CD14-positive monocyte (primary cell): ENCODE measurements around the gene RMND5A. TPM values are rescaled to one million over a fixed set of nuclear protein-coding genes. Genes with fewer than 3 reads are reported as not detected.

ENCODE experiments used
- DNase-seq, 3 donors: peaks; one replicate each; pipeline ENCODE4 v3.0.0-alpha.2; 2011 to 2022
- H2AFZ ChIP-seq: 2 replicates; pipeline ENCODE4 v1.6.0; 2012; ENCODE audit warnings: mild to moderate bottlenecking, low read depth, low read length, inconsistent platforms; ENCODE audit not compliant: insufficient read depth, poor library complexity, severe bottlenecking
- H3K27ac ChIP-seq, 2 donors: 1 replicate in 1 of 2; 2 replicates in 1 of 2; pipeline ENCODE4 v1.5.1; 2012 to 2013; ENCODE audit warnings: low read length in 2 of 2, control low read depth in 1 of 2, inconsistent platforms in 1 of 2, low read depth in 1 of 2, mild to moderate bottlenecking in 1 of 2
- H3K27me3 ChIP-seq, 2 donors: one replicate each; pipeline versions ENCODE4 v1.6.0 to v1.6.1; 2011 to 2013; ENCODE audit warnings: low read length in 2 of 2; ENCODE audit not compliant: control insufficient read depth in 2 of 2, insufficient read depth in 2 of 2
- H3K36me3 ChIP-seq, 2 donors: replicated peaks in 1 of 2; 1 replicate in 1 of 2; 2 replicates in 1 of 2; pipeline versions ENCODE4 v1.5.1 to v1.6.1; 2012 to 2013; ENCODE audit warnings: low read length in 2 of 2, control low read depth in 1 of 2, inconsistent platforms in 1 of 2, mild to moderate bottlenecking in 1 of 2; ENCODE audit not compliant: insufficient read depth in 2 of 2, control insufficient read depth in 1 of 2
- H3K4me1 ChIP-seq, 2 donors: 1 replicate in 1 of 2; 2 replicates in 1 of 2; pipeline versions ENCODE4 v1.5.1 to v1.6.1; 2012 to 2013; ENCODE audit warnings: low read length in 2 of 2, control low read depth in 1 of 2, inconsistent platforms in 1 of 2, mild to moderate bottlenecking in 1 of 2, moderate library complexity in 1 of 2; ENCODE audit not compliant: insufficient read depth in 2 of 2, control insufficient read depth in 1 of 2
- H3K4me2 ChIP-seq: replicated peaks from 2 replicates; pipeline ENCODE3; 2012; ENCODE audit warnings: low read length, moderate library complexity, mild to moderate bottlenecking; ENCODE audit not compliant: poor library complexity, severe bottlenecking; ENCODE audit errors: extremely low read depth
- H3K4me3 ChIP-seq, 3 experiments: fragments of 200-600 bp in 1 of 3; sonication (generic) in 1 of 3; replicated peaks in 1 of 3; 1 replicate in 2 of 3; 2 replicates in 1 of 3; pipeline ENCODE4 v1.5.1; 2011 to 2013; ENCODE audit warnings: low read length in 3 of 3, mild to moderate bottlenecking in 3 of 3, control low read depth in 2 of 3, low read depth in 2 of 3, inconsistent platforms in 1 of 3, moderate library complexity in 1 of 3
- H3K79me2 ChIP-seq: 2 replicates; pipeline ENCODE4 v1.6.0; 2012; ENCODE audit warnings: mild to moderate bottlenecking, control low read depth, inconsistent platforms, low read length, moderate library complexity; ENCODE audit not compliant: insufficient read depth
- H3K9ac ChIP-seq: 2 replicates; pipeline ENCODE4 v1.6.0; 2017; ENCODE audit warnings: low read length, mild to moderate bottlenecking; ENCODE audit not compliant: insufficient read depth, poor library complexity, severe bottlenecking
- H3K9me3 ChIP-seq, 2 donors: replicated peaks in 1 of 2; 1 replicate in 1 of 2; 2 replicates in 1 of 2; pipeline versions ENCODE4 v1.5.1 to v1.6.1; 2012 to 2013; ENCODE audit warnings: low read length in 2 of 2, control low read depth in 1 of 2; ENCODE audit not compliant: control insufficient read depth in 1 of 2, insufficient read depth in 1 of 2
- H4K20me1 ChIP-seq: 2 replicates; pipeline ENCODE4 v1.6.0; 2012; ENCODE audit warnings: mild to moderate bottlenecking, low read length, control low read depth, moderate library complexity; ENCODE audit not compliant: insufficient read depth
- H3K27ac Mint-ChIP-seq, 7 donors: one replicate each; pipeline ENCODE4 v1.8.0; 2020; ENCODE audit warnings: mild to moderate bottlenecking in 7 of 7, mixed read lengths in 7 of 7, moderate library complexity in 6 of 7, inconsistent platforms in 2 of 7
- H3K27me3 Mint-ChIP-seq, 3 donors: one replicate each; pipeline ENCODE4 v1.8.0; 2021 to 2022; ENCODE audit warnings: low read depth in 3 of 3, mild to moderate bottlenecking in 3 of 3, mixed read lengths in 3 of 3, moderate library complexity in 3 of 3, inconsistent platforms in 1 of 3
- H3K36me3 Mint-ChIP-seq, 2 donors: one replicate each; pipeline ENCODE4 v1.8.0; 2020; ENCODE audit warnings: mixed read lengths in 2 of 2, inconsistent platforms in 1 of 2, mild to moderate bottlenecking in 1 of 2
- H3K4me1 Mint-ChIP-seq: one replicate; pipeline ENCODE4 v1.8.0; 2020; ENCODE audit warnings: mild to moderate bottlenecking, mixed read lengths
- H3K4me3 Mint-ChIP-seq, 2 donors: one replicate each; pipeline ENCODE4 v1.8.0; 2020; ENCODE audit warnings: mild to moderate bottlenecking in 2 of 2, mixed read lengths in 2 of 2, moderate library complexity in 1 of 2
- H3K9me3 Mint-ChIP-seq, 7 donors: one replicate each; pipeline ENCODE4 v1.8.0; 2020 to 2022; ENCODE audit warnings: mixed read lengths in 7 of 7, mild to moderate bottlenecking in 6 of 7, moderate library complexity in 6 of 7, inconsistent platforms in 2 of 7
- CTCF ChIP-seq: fragments of 200-600 bp; IDR thresholded peaks from one replicate; pipeline ENCODE4 v1.8.0; 2022; ENCODE audit warnings: antibody characterized with exemption, mild to moderate bottlenecking
- WGBS: methylation state at CpG from one replicate; pipeline ENCODE4 v1.1.5; 2013; ENCODE audit warnings: missing lambda C conversion rate; ENCODE audit not compliant: insufficient coverage; 5-methylcytosine and 5-hydroxymethylcytosine counted together
- intact Hi-C, 2 donors: fragments of 100-400 bp; cut with micrococcal nuclease; formaldehyde crosslinking; loops; one replicate each; pipeline versions ENCODE4 v1.15.0 to v1.15.1; 2023
- polyA plus RNA-seq, 3 donors: library from polyadenylated mRNA; depleted of rRNA in 1 of 3; unstranded in 2 of 3; stranded (reverse) in 1 of 3; fragments of 300-500 nt in 2 of 3; fragments of >200 nt in 1 of 3; fragmentation: Illumina TruSeq in 2 of 3; gene quantifications; 1 replicate in 2 of 3; 2 replicates in 1 of 3; pipeline ENCODE4 v1.2.3, GENCODE V29; 2012 to 2021

Gene RMND5A
- polyA plus RNA-seq, 3 donors, result 18.5 to 20.3 (median 18.9) TPM

DNA sequence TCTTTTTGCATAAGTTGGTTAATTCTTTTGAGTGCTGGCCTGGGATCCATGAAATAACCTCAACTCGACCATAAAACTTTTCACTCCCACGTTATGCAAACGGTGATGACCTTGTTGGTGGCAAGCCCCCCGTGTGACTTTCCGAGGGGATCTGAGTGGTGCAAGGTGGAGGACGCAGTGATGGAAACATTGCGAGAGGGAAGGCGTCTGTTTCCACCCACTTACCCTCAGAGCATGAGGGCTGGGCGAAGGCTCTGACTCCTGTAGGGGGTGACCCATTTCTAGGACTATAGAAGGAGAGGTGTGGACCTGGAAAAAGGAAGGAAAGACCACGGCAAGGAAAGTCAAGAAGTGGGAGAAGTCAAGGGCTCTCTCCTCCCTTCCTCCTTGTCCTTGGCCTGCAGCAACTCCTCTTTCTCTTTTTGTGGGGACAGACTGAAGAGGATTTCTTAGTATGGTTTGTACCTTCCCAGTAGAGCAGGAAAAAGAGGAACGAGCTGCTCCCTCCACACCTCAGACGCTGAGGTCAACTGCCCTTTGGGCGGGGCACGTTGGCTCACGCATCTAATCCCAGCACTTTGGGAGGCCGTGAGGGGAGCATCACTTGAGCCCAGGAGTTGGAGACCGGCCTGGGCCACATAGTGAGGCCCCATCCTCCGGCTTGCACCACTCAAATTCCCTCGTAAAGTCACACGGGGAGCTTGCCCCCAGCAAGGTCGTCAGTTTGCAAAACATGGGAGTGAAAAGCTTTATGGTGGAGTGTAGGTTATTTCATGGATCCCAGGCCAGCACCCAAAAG lies 86.2 kb downstream of the RMND5A start:
- Histone ChIP-seq H2AFZ (no peak overlapping the region), H3K9me3 (peaks cover 0 to 7% of the 10 kb centered on the region in 2 donors), H3K79me2 (no peaks in the 10 kb centered on the region), H3K36me3 (no peaks in the 10 kb centered on the region), H3K4me3 (no peak overlapping the region), H3K4me2 (no peak overlapping the region), H3K4me1 (peaks cover 26 to 28% of the 10 kb centered on the region in 2 donors), H3K27me3 (peaks cover 25 to 47% of the 10 kb centered on the region in 2 donors), H3K9ac (no peak overlapping the region), H4K20me1 (no peaks in the 10 kb centered on the region), H3K27ac (no peak overlapping the region)
- peaks cover 0 to 12% (median 3%) of the 10 kb centered on the region in 7 donors for H3K9me3 Mint-ChIP-seq
- no peak for TF ChIP-seq CTCF
- H3K27ac Mint-ChIP-seq, result no peak overlapping the region
- H3K36me3 Mint-ChIP-seq, result peaks cover 0 to 1% of the 10 kb centered on the region in 2 donors
- 99% methylated on average over 7 of the region's 21 CpGs for WGBS
- H3K4me1 Mint-ChIP-seq, result peaks cover 26% of the 10 kb centered on the region
- intact Hi-C loops, result no loop called here
- peaks cover 46 to 65% (median 57%) of the 10 kb centered on the region in 3 donors for H3K27me3 Mint-ChIP-seq
- DNase-seq, result no peak
- H3K4me3 Mint-ChIP-seq, result peak overlapping the region in 1 of 2 donors; percentile 76

GRCh38 chr2:86807133-86807467 lies 87.0 kb downstream of the RMND5A start:
- Histone ChIP-seq H4K20me1 (no peaks in the 10 kb centered on the region), H3K4me3 (peak overlapping the region in 1 of 3 experiments; percentile 66), H3K4me2 (peak overlapping the region; percentile 74), H3K36me3 (no peaks in the 10 kb centered on the region), H3K4me1 (peaks cover 26 to 28% of the 10 kb centered on the region in 2 donors), H3K9me3 (peaks cover 0 to 7% of the 10 kb centered on the region in 2 donors), H3K79me2 (no peaks in the 10 kb centered on the region), H2AFZ (peak overlapping the region; percentile 82), H3K9ac (no peak overlapping the region), H3K27ac (no peak overlapping the region), H3K27me3 (peaks cover 25 to 51% of the 10 kb centered on the region in 2 donors)
- no peak for DNase-seq
- H3K36me3 Mint-ChIP-seq, result peaks cover 0 to 1% of the 10 kb centered on the region in 2 donors
- peaks cover 50 to 73% (median 63%) of the 10 kb centered on the region in 3 donors for H3K27me3 Mint-ChIP-seq
- H3K4me3 Mint-ChIP-seq, result peak overlapping the region; percentile 79 to 94
- intact Hi-C loops, result no loop called here
- WGBS, result 26% methylated on average over 3 of the region's 11 CpGs
- peaks cover 0 to 12% (median 3%) of the 10 kb centered on the region in 7 donors for H3K9me3 Mint-ChIP-seq
- TF ChIP-seq CTCF, result no peak
- H3K27ac Mint-ChIP-seq, result no peak overlapping the region
- peaks cover 26% of the 10 kb centered on the region for H3K4me1 Mint-ChIP-seq
